SK-N-SH treated with all-trans-retinoic acid at 6 μM for 48 hours (cell line): ENCODE data around the gene LEAP2.

Source experiments
- ATAC-seq: fragments of 200-7000 bp; cut with Tn5 transposase; 3 replicates; pipeline ENCODE4 v1.9.1; 2020; ENCODE audit warnings: mild to moderate bottlenecking, moderate library complexity
- ARNTL ChIP-seq: fragments of 450-650 bp; formaldehyde crosslinking; IDR thresholded peaks from 2 replicates; pipeline ENCODE4 v1.5.0; 2020; ENCODE audit warnings: low read depth, mild to moderate bottlenecking, moderate library complexity, borderline replicate concordance
- BACH2 ChIP-seq: fragments of 250-450 bp; sonication (Bioruptor Pico); IDR thresholded peaks from 2 replicates; pipeline ENCODE4 v1.9.0; 2021; ENCODE audit warnings: mild to moderate bottlenecking, borderline replicate concordance
- CREB5 ChIP-seq: fragments of 250-450 bp; sonication (Bioruptor Pico); IDR thresholded peaks from 2 replicates; pipeline ENCODE4 v1.5.1; 2020; ENCODE audit warnings: low read depth, mild to moderate bottlenecking, moderate library complexity
- CSDC2 ChIP-seq: fragments of 250-450 bp; sonication (Bioruptor Pico); IDR thresholded peaks from 2 replicates; pipeline ENCODE4 v1.5.0; 2020; ENCODE audit warnings: mild to moderate bottlenecking, moderate library complexity
- CSRNP3 ChIP-seq: fragments of 250-450 bp; sonication (Bioruptor Pico); IDR thresholded peaks from 2 replicates; pipeline ENCODE4 v1.5.1; 2021; ENCODE audit warnings: mild to moderate bottlenecking, moderate library complexity
- ESRRG ChIP-seq: fragments of 250-450 bp; sonication (Bioruptor Pico); IDR thresholded peaks from 2 replicates; pipeline ENCODE4 v1.6.1; 2021; ENCODE audit warnings: mild to moderate bottlenecking
- GLIS3 ChIP-seq: fragments of 250-450 bp; sonication (Bioruptor Pico); IDR thresholded peaks from 2 replicates; pipeline ENCODE4 v1.5.0; 2020; ENCODE audit warnings: mild to moderate bottlenecking, moderate library complexity
- OSR1 ChIP-seq: fragments of 250-450 bp; sonication (Bioruptor Pico); IDR thresholded peaks from 2 replicates; pipeline ENCODE4 v1.8.0; 2022; ENCODE audit warnings: moderate library complexity, mild to moderate bottlenecking, inconsistent platforms
- PATZ1 ChIP-seq: fragments of 250-450 bp; sonication (Bioruptor Pico); IDR thresholded peaks from 2 replicates; pipeline ENCODE4 v1.8.0; 2020; ENCODE audit warnings: mild to moderate bottlenecking, moderate library complexity, borderline replicate concordance
- POU6F1 ChIP-seq: fragments of 250-450 bp; sonication (Bioruptor Pico); IDR thresholded peaks from 2 replicates; pipeline ENCODE4 v1.8.0; 2021; ENCODE audit warnings: low read depth, mild to moderate bottlenecking, moderate library complexity, borderline replicate concordance
- PPARA ChIP-seq: fragments of 250-450 bp; sonication (Bioruptor Pico); IDR thresholded peaks from 2 replicates; pipeline ENCODE4 v1.5.0; 2020; ENCODE audit warnings: mild to moderate bottlenecking, borderline replicate concordance
- RARB ChIP-seq: fragments of 250-450 bp; sonication (Bioruptor Pico); IDR thresholded peaks from 2 replicates; pipeline ENCODE4 v1.8.0; 2021; ENCODE audit warnings: mild to moderate bottlenecking, moderate library complexity
- TCF4 ChIP-seq: fragments of 250-450 bp; sonication (Bioruptor Pico); IDR thresholded peaks from 2 replicates; pipeline ENCODE4 v1.8.0; 2021; ENCODE audit warnings: mild to moderate bottlenecking, moderate library complexity, borderline replicate concordance
- TOX ChIP-seq: fragments of 250-450 bp; sonication (Bioruptor Pico); IDR thresholded peaks from 2 replicates; pipeline ENCODE4 v1.8.0; 2021; ENCODE audit warnings: mild to moderate bottlenecking, moderate library complexity, borderline replicate concordance
- TSHZ2 ChIP-seq: fragments of 250-450 bp; sonication (Bioruptor Pico); IDR thresholded peaks from 2 replicates; pipeline ENCODE4 v1.5.0; 2020; ENCODE audit warnings: mild to moderate bottlenecking, moderate library complexity
- ZC3H10 ChIP-seq: fragments of 250-450 bp; sonication (Bioruptor Pico); IDR thresholded peaks from 2 replicates; pipeline ENCODE4 v1.5.1; 2021; ENCODE audit warnings: mild to moderate bottlenecking, moderate library complexity
- ZFP3 ChIP-seq: fragments of 250-450 bp; sonication (Bioruptor Pico); IDR thresholded peaks from 2 replicates; pipeline ENCODE4 v1.5.0; 2020; ENCODE audit warnings: mild to moderate bottlenecking, moderate library complexity
- ZFP30 ChIP-seq: fragments of 450-650 bp; formaldehyde crosslinking; IDR thresholded peaks from 2 replicates; pipeline ENCODE4 v1.5.0; 2022; ENCODE audit warnings: mild to moderate bottlenecking, moderate library complexity
- ZNF565 ChIP-seq: fragments of 450-650 bp; formaldehyde crosslinking; conservative IDR thresholded peaks from 2 replicates; pipeline ENCODE4 v1.5.0; 2020; ENCODE audit warnings: low read depth, mild to moderate bottlenecking, moderate library complexity
- ZNF70 ChIP-seq: fragments of 450-650 bp; formaldehyde crosslinking; IDR thresholded peaks from 2 replicates; pipeline ENCODE4 v1.5.0; 2020; ENCODE audit warnings: mild to moderate bottlenecking, moderate library complexity

LEAP2 gene

GRCh38 chr5:132868754-132869153 is 4.7 kb upstream of the LEAP2 start:
- TF ChIP-seq POU6F1 (CRISPR knock-in tag) (no peak), RARB (CRISPR knock-in tag) (no peak), CSDC2 (no peak), BACH2 (no peak), TSHZ2 (CRISPR knock-in tag) (no peak), GLIS3 (CRISPR knock-in tag) (no peak), PPARA (CRISPR knock-in tag) (no peak), ZNF70 (CRISPR knock-in tag) (no peak)
- no peak for ATAC-seq

- no peak for ATAC-seq
- TF ChIP-seq ZC3H10 (no peak), PATZ1 (no peak), OSR1 (CRISPR knock-in tag) (no peak), ZNF565 (CRISPR knock-in tag) (no peak), ARNTL (CRISPR knock-in tag) (no peak), CSRNP3 (CRISPR knock-in tag) (no peak), TSHZ2 (CRISPR knock-in tag) (no peak), CREB5 (CRISPR knock-in tag) (no peak), ZFP3 (CRISPR knock-in tag) (no peak), POU6F1 (CRISPR knock-in tag) (no peak), PPARA (CRISPR knock-in tag) (no peak), ZFP30 (CRISPR knock-in tag) (no peak), GLIS3 (CRISPR knock-in tag) (no peak), TOX (no peak), ZNF70 (CRISPR knock-in tag) (no peak), TCF4 (CRISPR knock-in tag) (no peak), BACH2 (no peak), ESRRG (CRISPR knock-in tag) (no peak)
- TF ChIP-seq, all 23 proteins: peak for 0
Measured at GRCh38 chr5:132870801-132871200, 2.7 kb upstream of the LEAP2 start.
